ENCODE measurements around the gene TSPAN4.

GRCh38 chr11:800473-800872 is 42.2 kb upstream of the TSPAN4 start:
- TF ChIP-seq, protein P1, sequence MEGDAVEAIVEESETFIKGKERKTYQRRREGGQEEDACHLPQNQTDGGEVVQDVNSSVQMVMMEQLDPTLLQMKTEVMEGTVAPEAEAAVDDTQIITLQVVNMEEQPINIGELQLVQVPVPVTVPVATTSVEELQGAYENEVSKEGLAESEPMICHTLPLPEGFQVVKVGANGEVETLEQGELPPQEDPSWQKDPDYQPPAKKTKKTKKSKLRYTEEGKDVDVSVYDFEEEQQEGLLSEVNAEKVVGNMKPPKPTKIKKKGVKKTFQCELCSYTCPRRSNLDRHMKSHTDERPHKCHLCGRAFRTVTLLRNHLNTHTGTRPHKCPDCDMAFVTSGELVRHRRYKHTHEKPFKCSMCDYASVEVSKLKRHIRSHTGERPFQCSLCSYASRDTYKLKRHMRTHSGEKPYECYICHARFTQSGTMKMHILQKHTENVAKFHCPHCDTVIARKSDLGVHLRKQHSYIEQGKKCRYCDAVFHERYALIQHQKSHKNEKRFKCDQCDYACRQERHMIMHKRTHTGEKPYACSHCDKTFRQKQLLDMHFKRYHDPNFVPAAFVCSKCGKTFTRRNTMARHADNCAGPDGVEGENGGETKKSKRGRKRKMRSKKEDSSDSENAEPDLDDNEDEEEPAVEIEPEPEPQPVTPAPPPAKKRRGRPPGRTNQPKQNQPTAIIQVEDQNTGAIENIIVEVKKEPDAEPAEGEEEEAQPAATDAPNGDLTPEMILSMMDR (IDR thresholded peaks at IDR 0.05 in 4 of 5, conservative IDR thresholded peaks at IDR 0.05 in 1 of 5): no peak
- TF ChIP-seq POLR2A (IDR thresholded peaks at IDR 0.05): no peak

Data from gastrocnemius medialis (tissue), 4 donors.